HPDE6-E6E7 (cell line): ENCODE results near the gene F7.
A peak's percentile ranks its signal among the peaks of the same experiment; 100 is the strongest.
"Not testable (repeated sequence)": the region's sequence is repeated elsewhere in the genome, so short reads cannot be mapped to it uniquely, and the experiment has no call there.

Experiments used
- DNase-seq: peaks from one replicate; pipeline ENCODE4 v3.0.0; 2011; ENCODE audit warnings: missing footprints; ENCODE audit errors: extremely low spot score

F7 gene

DNA sequence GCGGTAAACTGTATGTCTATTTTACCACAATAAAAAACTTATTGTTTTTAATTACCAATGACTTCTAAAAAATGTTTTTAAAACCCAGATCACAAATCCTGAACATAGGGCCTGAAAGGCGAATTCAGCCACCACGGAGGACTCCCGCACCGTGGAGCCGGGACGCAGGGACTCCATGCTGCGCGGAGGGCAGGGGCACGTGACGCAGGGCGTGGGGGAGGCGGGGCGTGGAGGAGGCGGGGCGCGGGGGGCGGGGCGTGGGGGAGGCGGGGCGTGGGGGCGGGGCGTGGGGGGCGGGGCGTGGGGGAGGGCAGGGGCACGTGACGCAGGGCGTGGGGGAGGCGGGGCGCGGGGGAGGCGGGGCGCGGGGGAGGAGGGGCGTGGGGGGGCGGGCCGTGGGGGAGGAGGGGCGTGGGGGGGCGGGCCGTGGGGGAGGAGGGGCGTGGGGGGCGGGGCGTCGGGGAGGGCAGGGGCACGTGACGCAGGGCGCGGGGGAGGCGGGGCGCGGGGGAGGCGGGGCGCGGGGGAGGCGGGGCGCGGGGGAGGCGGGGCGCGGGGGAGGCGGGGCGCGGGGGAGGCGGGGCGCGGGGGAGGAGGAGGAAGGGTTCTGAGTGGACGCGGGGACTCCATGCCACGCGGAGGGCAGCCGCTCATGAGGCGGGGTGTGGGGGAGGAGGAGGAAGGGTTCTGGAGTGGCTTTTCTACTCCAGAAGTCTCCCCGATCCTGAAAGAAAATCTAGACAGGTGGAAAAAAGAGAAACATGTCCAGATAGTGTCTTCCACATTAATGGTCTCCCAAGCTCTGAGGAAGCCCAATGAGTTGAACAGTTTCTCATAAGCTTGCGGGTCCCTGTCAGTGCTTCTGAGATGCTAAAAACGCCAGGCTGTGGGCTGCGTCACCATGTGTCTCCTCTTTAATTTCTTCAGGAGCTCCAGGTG lies 48.5 kb downstream of the F7 start:
- peak; percentile 59 for DNase-seq

DNA sequence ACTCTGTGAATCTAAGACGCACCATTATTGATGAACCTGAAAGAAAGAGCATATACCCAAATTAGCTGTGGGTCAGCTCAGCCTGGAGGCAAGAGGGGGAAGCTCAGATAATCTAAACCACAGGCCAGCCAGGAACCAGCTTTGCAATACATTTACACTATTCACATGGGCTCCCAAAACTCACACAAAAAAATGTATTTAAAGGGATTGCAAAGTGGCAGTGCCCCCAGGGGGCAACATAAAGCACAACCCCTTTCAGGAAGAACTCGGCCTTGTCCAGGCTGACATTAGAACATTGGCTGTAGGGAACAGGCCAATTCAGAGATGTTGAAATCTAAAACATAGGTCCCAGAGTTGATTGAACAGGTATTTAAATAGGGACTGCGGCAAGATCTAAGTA lies 49.6 kb downstream of the F7 start:
- no peak for DNase-seq

DNA sequence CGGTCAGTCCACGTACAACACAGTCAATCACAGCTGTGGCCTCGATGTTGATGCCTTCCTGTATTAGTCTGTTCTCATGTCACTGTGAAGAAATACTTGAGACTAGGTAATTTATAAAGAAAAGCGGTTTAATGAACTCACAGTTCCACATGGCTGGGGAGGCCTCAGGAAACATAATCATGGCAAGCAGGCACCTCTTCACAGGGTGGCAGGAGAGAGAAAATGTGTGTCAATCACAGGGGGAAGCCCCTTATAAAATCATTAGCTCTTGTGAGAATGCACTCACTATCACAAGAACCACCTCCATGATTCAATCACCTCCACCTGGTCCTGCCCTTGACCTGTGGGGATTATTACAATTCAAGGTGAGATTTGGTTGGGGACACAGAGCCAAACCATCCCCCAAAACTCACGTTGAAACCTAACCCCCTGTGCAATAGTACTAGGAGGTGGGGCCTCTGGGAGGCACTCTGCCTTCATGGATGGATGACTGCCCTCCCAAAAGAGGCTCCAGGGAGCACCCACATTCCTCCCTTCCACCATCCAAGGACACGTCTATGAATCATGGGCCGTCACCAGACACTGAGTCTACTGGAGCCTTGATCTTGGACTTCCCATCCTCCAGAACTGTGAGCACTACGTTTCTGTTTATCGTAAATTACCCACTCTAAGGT lies 50.5 kb downstream of the F7 start:
- no peak for DNase-seq

DNA sequence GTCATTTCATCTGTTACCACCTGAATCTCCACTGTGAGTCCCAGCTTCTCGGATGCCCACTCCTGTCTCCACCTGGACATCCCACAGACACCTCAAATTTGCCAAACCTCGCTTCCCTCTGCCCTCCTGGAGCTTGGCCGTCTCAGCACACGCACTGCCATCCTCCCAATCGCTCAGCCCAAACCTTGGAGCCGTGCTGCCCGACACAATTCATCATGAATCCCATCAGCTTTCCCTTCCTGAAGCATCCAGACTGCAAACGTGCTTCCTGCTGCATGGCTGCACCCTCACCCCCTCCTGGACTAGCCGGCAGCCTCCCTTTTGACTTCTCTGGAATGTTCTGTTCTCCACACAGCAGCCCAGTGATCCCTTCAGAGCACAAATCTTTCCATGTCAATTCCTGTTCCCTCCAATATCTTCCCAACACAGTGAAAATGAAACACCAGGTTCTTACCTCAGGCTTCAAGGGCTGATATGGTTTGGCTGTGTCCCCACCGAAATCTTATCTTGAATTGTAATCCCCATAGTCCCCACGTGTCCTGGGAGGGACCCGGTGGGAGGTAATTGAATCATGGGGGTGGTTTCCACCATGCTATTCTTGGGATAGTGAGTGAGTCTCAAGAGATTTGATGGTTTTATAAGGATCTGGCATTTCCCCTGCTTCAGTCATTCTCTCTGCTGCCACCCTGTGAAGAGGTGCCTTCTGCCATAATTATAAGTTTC lies 51.8 kb downstream of the F7 start:
- DNase-seq, result no peak

DNA sequence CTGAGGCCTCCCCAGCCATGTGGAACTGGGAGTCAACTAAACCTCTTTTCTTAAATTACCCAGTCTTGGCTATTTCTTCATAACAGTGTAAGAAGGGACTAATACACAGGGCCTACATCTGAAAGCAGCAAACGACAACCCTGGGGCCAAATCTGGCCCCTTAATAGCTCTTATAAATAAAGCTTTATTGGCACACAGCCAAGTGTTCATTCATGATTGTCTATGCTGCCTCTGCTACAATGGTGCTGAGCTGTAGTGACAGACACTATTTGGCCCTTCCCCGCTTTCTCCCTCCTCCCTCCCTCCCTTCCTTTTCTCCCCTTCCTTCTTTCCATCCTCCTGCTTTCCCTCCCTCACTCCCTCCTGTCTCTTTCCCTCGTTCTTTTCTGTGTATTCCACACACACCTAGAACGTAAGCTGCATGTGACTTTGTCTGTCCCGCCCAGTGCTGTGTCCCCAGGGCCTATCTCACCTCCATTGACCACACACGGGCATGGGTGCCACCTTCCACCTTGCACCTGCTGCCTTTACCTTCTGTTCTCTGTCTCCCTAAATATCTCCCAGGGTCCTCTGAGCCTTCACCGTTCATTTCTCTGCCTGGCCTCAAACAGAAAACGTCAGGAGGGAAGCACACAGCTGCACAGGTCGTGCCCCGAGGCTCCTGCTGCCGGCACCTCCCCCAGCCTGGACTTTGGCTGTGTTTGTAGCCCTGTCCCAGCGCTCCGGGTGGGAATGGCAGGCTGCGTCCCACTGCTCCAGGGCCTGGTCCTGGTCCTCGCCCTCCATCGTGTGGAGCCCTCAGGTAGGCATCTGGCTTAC lies 52.5 kb downstream of the F7 start, which contains the start of gene PROZ:
TSS of gene PROZ (plus strand) at position 720 of the 819 bp plus-strand sequence. CDS start at position 733, 13 bp downstream.
- no peak for DNase-seq

DNA sequence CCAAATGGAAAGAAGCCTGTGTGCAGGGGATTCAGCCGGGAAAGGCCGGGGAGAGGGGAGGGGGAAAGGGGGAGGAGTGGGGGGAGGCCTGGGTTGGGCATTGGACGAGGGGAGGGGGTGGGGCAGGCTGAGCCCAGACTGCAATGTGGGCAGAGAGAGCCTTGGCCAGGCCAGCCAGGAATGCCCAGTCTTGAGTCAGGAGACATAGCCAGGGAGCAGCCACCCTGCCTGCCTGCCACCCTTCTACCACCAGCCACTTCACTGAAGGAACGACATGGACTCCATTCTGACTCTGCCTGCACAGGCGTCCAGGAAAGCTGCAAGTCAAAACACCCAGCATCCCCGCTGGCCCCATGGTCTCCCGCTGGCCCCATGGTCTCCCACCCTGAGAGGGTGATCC lies 53.4 kb downstream of the F7 start:
- no peak for DNase-seq

DNA sequence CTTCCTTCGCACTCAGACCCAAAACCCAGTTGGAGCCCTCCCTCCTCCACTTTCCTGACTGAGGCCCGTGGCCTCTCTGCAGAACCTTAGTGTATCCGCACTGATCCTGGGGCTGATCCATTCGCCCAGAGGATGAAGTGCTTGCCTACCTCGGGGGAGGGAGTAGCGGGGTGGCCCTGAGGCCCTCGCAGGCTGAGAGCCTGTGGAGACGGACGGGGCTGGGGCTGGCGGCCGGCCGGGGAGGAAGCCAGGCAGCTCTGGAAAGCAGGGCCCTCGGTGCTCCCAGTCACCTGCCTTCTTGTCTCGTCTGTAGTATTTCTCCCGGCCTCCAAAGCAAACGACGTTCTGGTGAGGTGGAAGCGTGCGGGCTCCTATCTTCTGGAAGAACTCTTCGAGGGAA lies 54.1 kb downstream of the F7 start:
- DNase-seq, result no peak

DNA sequence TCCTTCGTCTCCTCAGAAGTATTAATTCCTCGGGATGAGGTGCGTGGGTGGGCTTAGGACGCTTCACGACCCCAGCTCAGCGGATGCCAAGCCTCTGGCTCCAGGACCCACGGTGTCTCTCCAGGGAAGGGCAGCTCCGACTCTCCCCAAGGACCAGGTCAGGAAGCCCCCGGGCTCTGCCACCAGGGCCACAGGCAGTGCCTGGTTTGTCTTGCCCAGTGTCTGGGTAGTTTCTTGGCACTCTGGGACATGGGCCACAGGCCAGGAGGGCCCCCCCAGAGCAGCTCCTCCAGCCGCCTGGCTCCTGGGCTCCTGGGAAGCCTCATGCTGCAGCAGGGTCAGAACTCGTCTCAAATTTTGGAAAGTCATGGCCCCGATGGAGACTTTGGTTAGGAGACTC lies 55.4 kb downstream of the F7 start:
- no peak for DNase-seq

DNA sequence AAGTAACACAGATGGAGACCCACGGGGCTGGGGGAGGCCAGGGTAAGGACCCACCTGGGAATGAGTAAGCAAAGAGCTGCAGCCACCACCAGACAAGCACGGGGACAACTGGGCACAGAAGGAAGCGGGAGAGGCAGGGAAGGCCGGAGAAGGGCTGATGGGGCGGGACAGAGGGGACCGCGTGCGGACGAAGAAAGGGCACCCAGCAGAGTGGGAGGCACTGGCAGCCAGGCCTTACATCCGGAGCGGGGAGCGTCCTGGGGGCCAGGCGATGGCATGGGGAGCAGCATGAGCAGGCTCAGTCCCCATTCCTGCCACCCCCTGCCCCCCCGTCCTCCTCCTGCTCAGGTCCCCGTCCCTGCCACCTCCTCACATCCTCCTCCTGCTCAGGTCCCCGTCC lies 55.8 kb downstream of the F7 start:
- no peak for DNase-seq

DNA sequence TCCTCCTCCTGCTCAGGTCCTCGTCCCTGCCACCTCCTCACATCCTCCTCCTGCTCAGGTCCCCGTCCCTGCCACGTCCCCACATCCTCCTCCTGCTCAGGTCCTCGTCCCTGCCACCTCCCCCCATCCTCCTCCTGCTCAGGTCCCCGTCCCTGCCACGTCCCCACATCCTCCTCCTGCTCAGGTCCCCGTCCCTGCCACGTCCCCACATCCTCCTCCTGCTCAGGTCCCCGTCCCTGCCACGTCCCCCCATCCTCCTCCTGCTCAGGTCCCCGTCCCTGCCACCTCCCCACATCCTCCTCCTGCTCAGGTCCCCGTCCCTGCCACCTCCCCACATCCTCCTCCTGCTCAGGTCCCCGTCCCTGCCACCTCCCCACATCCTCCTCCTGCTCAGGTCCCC lies 56.4 kb downstream of the F7 start:
- not testable (repeated sequence) for DNase-seq

DNA sequence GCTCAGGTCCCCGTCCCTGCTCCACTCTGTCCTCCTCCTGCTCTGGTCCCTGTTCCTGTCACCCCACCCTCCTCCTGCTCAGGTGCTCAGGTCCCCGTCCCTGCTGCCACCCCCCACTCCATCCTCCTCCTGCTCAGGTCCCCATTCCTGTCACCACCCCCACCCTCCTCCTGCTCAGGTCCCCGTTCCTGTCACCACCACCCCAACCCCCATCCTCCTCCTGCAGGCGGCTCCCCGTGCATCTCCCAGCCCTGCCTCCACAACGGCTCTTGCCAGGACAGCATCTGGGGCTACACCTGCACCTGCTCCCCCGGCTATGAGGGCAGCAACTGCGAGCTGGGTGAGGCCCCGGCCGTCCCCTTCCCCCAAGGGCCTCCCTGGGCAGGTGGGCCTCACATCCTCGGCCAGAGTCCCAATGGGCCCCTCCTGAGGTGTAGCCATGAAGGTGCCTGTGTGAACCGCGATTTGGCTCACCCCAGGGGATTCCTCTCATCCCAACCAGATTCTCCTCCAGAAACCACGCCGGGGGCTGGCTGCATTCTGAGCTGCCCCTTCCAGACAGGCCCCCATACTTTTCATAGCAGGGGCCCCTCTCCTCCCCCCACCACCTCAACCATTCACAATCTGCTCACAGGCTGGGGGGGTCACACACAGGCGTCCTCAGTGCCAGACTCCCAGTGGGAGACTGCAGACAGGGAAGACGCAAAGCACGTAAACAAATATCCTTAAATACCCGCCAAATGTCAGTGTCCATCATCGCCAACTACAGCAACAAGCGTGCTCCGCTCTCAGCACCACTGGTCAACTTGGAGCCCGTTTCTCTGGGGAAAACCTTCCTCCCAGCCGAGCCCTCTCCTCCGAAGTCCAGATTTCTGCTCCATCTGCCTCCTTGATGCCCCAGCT lies 57.4 kb downstream of the F7 start:
- DNase-seq, result no peak

DNA sequence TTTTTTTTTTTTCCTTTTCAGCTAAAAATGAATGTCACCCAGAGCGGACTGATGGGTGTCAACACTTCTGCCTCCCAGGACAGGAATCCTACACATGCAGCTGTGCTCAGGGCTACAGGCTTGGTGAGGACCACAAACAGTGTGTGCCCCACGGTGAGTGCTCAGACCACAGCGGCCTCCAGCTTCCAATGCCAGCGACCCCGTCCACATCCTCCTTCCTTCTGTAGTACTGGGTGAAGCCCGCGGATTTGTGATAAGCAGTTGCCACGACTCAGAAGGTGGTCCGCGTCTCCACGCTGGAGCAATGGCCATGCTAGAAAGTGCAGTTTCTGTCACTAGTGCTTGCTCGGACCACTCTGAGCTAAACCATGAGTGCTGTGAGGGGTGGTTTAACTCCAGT lies 58.9 kb downstream of the F7 start:
- DNase-seq, result no peak

DNA sequence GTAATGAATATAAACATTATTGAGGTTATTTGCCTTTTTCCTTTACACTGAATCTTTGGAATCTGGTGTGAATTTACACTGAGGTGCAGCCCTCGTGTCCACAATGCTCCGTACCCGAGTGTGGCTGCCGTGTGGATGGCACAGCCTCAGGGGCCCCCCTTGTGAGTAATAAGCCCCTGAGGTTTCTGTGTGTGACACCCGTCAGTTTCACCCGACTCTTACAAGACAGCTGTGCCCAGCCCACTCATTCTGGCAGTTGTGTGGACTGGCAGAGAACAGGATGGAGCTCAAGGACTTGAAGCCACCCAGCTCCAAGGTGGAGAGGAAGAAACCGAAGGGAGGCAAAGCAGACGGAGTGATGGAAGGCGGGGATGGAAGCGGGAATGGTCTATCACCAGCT lies 60.7 kb downstream of the F7 start:
- no peak for DNase-seq

DNA sequence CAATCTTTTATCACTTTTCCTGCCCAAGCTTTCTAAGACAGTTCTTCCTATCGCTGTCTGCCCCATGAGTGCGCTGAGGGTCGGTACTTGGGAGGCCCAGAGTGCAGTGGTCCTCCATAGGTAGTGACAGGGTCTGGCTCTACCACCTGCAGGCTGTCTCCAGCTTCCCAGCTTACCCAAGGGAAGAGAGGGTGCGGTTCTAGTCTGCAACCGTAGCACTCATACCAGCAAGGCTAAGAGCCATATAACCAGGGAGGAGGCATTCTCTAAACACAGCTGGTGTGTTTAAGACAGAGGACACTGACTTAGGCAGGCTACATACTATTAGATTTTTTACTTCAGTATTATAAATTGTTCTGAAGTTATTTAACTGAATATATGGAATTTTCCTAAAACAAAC lies 61.1 kb downstream of the F7 start:
- no peak for DNase-seq

DNA sequence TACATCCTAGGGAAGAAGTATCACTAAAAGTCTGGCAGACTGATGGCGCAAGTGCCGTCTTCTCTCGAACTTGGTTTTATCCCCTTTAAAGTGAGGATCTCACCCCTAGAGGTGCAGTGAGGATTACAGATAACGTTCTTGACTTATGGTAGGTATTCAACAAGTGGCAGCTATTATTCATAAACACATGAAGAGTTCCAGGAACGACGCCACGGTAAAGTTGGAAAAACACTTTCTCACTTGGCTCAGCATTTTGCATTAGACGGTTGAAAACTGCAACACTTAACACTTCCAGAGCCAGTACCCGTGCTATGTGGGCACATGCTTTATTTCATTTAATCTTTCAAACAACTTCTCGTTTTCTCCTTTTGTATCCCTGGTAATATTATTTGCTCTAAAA lies 61.6 kb downstream of the F7 start:
- no peak for DNase-seq

DNA sequence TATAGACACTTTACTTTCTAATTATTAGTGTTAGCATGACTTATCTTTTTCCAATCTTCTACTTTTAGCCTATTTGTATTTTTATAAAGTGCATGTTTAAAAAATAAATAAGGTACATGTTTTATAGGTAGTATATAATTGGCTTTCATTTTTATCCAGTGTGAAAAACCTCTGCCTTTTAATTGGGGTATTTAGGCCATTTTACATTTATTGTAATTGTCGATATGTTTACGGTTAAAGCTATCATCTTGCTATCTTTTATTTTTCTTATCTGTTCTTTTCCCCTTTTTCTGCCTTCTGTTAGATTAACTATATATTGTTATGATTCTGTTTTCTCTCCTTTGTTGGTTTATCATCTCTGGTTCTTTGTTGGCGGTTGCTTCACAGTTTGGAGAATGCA lies 62.0 kb downstream of the F7 start:
- DNase-seq, result no peak

DNA sequence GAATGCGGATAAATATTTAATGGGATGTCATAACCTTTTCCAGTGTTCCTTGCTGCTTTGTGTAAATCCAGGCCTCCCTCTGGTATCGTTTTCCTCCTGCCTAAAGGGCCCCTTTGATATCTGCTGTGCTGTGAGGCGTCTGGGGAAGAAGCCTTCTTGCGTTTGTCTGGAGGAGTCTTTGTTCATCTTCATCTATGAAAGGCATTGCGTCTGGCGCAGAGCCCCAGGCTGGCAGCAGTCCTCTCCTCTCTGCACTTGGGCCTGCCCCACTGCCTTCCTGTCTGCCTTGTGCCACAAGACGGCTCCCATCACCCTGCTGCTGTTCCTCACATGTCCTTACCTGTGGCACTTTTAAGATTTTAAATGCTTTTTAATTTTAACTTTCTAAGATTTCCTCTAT lies 62.6 kb downstream of the F7 start:
- DNase-seq, result no peak

DNA sequence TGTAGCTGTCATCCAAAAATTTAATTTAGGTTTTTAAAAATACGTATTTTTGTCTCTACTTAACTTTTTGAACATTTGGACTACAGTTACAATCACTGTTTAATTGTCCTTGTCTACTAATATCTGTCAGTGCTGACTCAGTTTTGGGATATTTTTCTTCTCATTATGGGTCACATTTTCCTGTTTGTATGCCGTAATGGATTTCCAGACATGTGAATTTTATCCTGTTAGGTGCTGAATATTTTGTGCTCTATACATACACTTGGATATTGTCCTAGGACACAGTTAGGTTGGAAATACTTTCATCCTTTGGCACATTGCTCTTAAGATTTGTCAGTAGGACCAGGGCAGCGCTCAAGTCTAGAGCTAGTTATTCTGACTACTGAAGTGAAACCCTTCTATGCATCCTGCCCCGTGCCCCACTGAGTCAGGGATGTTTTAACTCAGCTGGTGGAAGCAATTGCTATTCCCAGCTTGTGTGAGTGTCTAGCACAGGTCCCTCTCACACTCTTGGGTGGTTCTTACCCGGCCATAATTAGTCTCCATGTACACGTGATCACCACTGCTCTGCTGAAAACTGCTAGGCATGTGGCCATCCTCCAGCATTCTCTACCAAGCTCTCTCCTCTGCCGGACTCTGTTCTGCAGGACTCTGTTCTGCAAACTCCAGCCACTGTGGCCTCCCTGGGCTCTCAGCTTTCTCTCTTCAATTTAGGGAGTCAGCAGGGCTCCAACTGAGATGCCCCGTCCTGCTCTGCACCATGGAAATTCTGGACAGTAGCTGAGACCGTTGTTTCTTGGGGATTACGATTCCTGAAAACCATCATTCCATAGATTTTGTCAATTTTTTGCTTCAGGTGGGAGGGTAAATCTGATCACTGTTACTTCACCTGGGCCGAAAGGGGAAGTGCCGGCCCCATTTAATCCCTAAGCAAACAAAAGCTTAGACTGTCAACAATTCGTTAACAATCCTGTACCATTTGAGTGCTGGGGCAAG lies 64.0 kb downstream of the F7 start:
- no peak for DNase-seq
